HepG2 (cell line): Measurements from ENCODE around the gene STXBP4.

Experiments used
- GABPA ChIP-seq, 2 experiments: IDR thresholded peaks; 2 replicates each; pipeline ENCODE4 v1.6.1; 2011 to 2016; ENCODE audit warnings: low read depth in 2 of 2, low read length in 1 of 2, missing biosample characterization in 1 of 2, missing genetic modification characterization in 1 of 2
- GATAD1 ChIP-seq: IDR thresholded peaks from 2 replicates; pipeline ENCODE4 v1.6.1; 2016; ENCODE audit warnings: missing genetic modification reagents, missing compliant biosample characterization
- MAF1 ChIP-seq: sonication (generic); formaldehyde crosslinking; IDR thresholded peaks from 2 replicates; pipeline ENCODE4 v1.5.0; 2020; ENCODE audit warnings: missing genetic modification reagents, borderline replicate concordance
- MXI1 ChIP-seq: IDR thresholded peaks from 3 replicates; pipeline ENCODE4 v1.6.1; 2012; ENCODE audit warnings: low read depth, low read length, inconsistent platforms, borderline replicate concordance
- MYC ChIP-seq: sonication (generic); formaldehyde crosslinking; IDR thresholded peaks from 2 replicates; pipeline ENCODE4 v1.9.0; 2021; ENCODE audit warnings: missing genetic modification reagents, borderline replicate concordance
- SETDB1 ChIP-seq: sonication (generic); formaldehyde crosslinking; IDR thresholded peaks from 2 replicates; pipeline ENCODE4 v1.5.1; 2020; ENCODE audit warnings: missing genetic modification reagents, mild to moderate bottlenecking, borderline replicate concordance
- SUZ12 ChIP-seq: fragments of 150-350 bp; IDR thresholded peaks from 2 replicates; pipeline ENCODE4 v1.6.1; 2014; ENCODE audit warnings: low read depth, low read length
- ZFX ChIP-seq: sonication (generic); formaldehyde crosslinking; IDR thresholded peaks from 2 replicates; pipeline ENCODE4 v1.4.0; 2020; ENCODE audit warnings: mild to moderate bottlenecking, low read depth, missing genetic modification reagents, moderate library complexity
- TF ChIP-seq, protein P1 (sequence below): sonication (generic); formaldehyde crosslinking; IDR thresholded peaks from 2 replicates; pipeline ENCODE4 v1.5.0; 2020; ENCODE audit warnings: mild to moderate bottlenecking, missing genetic modification reagents, moderate library complexity
- TF ChIP-seq, protein P2 (sequence below): sonication (generic); formaldehyde crosslinking; IDR thresholded peaks from 2 replicates; pipeline ENCODE4 v1.8.1; 2023; ENCODE audit warnings: missing genetic modification reagents, inconsistent platforms, borderline replicate concordance

DNA sequence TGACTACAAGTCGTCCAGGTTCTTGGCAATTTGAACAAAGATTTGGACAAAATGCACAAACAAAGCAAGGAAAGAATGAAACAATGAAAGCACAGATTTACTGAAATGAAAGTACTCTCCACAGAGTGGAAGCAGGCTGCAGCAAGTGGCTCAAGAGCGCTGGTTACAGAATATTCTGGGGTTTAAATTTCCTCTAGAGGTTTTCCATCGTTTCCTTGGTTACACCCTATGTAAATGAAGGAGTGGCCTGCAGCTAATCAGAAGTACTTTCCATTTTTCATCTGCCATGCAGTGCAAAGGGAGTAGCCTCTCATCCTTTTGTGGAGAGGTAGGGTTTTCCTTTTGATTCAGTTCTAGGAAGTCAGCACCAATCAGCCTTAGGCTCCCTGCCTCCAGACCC lies 11.8 kb downstream of the STXBP4 start:
- TF ChIP-seq, protein P1, sequence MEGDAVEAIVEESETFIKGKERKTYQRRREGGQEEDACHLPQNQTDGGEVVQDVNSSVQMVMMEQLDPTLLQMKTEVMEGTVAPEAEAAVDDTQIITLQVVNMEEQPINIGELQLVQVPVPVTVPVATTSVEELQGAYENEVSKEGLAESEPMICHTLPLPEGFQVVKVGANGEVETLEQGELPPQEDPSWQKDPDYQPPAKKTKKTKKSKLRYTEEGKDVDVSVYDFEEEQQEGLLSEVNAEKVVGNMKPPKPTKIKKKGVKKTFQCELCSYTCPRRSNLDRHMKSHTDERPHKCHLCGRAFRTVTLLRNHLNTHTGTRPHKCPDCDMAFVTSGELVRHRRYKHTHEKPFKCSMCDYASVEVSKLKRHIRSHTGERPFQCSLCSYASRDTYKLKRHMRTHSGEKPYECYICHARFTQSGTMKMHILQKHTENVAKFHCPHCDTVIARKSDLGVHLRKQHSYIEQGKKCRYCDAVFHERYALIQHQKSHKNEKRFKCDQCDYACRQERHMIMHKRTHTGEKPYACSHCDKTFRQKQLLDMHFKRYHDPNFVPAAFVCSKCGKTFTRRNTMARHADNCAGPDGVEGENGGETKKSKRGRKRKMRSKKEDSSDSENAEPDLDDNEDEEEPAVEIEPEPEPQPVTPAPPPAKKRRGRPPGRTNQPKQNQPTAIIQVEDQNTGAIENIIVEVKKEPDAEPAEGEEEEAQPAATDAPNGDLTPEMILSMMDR = no peak
- TF ChIP-seq MXI1 (no peak), MYC (CRISPR knock-in tag) (no peak), ZFX (CRISPR knock-in tag) (no peak), MAF1 (CRISPR knock-in tag) (no peak), SETDB1 (CRISPR knock-in tag) (no peak), GABPA (IDR thresholded peaks at IDR 0.05; ENCODE audit: low read depth, low read length) (no peak), GABPA (CRISPR knock-in tag; IDR thresholded peaks at IDR 0.05; ENCODE audit: low read depth) (no peak), SUZ12 (no peak), GATAD1 (CRISPR knock-in tag) (no peak)
- TF ChIP-seq, protein P2, sequence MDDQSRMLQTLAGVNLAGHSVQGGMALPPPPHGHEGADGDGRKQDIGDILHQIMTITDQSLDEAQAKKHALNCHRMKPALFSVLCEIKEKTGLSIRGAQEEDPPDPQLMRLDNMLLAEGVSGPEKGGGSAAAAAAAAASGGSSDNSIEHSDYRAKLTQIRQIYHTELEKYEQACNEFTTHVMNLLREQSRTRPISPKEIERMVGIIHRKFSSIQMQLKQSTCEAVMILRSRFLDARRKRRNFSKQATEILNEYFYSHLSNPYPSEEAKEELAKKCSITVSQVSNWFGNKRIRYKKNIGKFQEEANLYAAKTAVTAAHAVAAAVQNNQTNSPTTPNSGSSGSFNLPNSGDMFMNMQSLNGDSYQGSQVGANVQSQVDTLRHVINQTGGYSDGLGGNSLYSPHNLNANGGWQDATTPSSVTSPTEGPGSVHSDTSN (CRISPR knock-in tag) = no peak
